Mammary epithelial cell (primary cell): Measurements from ENCODE around the gene MAML1.

Experiments used
- CTCF ChIP-seq, 2 donors: IDR thresholded peaks in 1 of 2; conservative IDR thresholded peaks in 1 of 2; 2 replicates each; pipeline ENCODE4 v1.5.1; 2011 to 2012; ENCODE audit warnings: inconsistent platforms in 2 of 2, low read length in 2 of 2, mild to moderate bottlenecking in 2 of 2, control low read depth in 1 of 2, low read depth in 1 of 2; ENCODE audit not compliant: insufficient read depth in 1 of 2; ENCODE audit errors: extremely low read depth in 1 of 2
- EZH2 ChIP-seq: IDR thresholded peaks from 2 replicates; pipeline ENCODE4 v1.6.1; 2012; ENCODE audit warnings: low read length, inconsistent platforms, borderline replicate concordance

- no peak for TF ChIP-seq EZH2
- TF ChIP-seq CTCF (conservative IDR thresholded peaks at IDR 0.05 in 1 of 2, IDR thresholded peaks at IDR 0.05 in 1 of 2; ENCODE audit: extremely low read depth in 1 of 2, insufficient read depth in 1 of 2, low read depth in 1 of 2, low read length in 2 of 2): no peak
These were observed 61.5 kb downstream of the MAML1 start for GRCh38 chr5:179794171-179794570.
